ENCODE results near the gene EVI2A.

The EVI2A gene

GRCh38 chr17:31279401-31279800 lies 42.0 kb downstream of the EVI2A start:
- DNase-seq (ENCODE audit: low read depth in 2 of 2, low spot score in 1 of 2): no peak

- no peak for DNase-seq (ENCODE audit: low read depth in 2 of 2, low spot score in 1 of 2)
Observed at GRCh38 chr17:31275116-31275515, 46.3 kb downstream of the EVI2A start.

DNA sequence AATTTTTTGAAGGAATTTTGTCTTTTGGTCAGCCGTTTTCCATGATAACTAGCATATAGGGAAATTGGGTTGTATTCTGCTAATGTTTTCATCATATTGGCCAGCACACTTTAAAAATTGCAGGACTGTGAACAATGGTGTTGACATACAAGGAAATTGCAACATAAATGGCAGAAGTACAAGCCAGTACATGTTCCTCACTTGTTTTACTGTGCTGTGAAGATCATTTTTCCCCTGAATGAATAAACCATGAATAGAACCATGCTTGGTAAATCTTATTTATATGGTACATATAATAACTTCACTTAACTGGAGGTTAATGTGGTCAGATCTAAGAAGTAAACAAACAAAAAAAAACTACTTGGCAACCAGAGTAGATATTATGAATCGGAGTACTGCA lies 47.2 kb downstream of the EVI2A start:
- DNase-seq (ENCODE audit: low read depth in 2 of 2, low spot score in 1 of 2): no peak

DNA sequence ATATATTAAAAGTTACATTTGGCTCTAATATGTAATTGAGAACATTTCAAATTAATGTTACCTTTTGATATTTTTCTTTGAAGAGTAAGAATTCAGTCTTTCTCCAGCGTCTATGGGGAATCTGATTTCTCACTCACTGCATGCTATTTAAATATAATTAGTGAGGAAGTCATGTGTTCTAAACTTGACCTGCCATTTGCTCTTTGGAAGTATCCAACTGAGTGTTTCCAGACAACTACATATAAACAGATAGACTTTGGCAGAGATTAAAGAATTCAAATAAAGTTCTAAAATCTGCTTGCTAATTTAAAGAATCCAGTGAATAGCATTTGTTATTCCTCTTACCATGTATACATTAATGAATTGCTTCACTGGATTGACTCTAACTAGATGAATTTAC lies 47.9 kb downstream of the EVI2A start:
- no peak for DNase-seq (ENCODE audit: low read depth in 2 of 2, low spot score in 1 of 2)

DNA sequence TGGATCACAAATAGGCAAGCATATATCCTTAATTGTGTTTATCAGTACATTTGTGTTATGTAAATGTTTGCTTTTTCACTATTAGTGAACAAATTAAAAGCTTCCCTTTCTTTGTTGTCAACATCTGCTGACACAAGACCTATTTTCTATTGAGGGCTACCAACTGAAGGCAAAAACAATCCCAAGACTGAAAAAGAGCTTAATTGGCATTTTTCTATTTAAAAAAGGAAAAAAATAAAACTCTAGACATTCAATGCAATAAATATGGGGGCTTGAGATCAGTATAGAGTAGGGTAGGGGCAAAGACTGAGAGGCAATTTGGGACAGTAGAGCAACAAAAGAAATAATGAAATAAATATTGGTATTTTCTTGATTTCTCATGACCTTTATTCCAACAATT lies 48.6 kb downstream of the EVI2A start:
- no peak for DNase-seq (ENCODE audit: low read depth in 2 of 2, low spot score in 1 of 2)

DNA sequence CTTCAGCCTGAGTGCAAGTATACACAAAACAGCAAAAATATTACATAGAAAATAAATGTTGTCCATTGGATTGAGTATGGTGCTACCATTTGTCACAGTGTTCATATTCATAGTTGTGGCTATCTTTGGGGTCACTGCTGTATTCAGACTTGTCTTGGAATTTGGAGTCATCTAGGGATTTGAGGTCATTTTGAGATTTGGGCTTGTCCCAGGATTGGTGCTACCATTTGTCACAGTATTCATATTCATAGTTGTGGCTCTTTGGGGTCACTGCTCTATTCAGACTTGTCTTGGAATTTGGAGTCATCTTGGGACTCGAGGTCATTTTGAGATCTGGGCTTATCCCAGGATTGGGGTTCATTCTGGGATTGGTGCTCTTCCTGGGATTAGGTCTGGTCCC lies 49.2 kb downstream of the EVI2A start:
- DNase-seq (ENCODE audit: low read depth in 2 of 2, low spot score in 1 of 2): no peak

DNA sequence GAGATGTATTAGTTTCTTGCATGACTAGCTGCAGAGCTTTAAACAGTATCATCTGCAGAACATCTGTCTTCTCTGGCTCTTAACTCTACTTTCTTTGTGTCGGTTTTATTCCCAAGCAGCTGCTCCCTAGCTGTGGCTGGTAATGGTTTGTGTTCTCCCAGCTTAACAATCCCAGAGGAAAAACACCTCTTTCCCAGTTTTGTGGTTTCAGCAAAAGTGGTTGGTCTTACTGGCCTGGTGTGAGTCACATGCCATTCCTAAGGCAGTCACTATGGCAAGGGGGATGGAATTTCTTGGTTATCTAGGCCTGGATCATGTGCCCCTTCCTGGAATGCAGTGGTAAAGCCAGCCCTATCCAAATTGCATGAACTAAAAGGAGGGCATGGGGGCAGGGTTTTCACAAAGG lies 51.8 kb downstream of the EVI2A start:
- no peak for DNase-seq (ENCODE audit: low read depth in 2 of 2, low spot score in 1 of 2)

GRCh38 chr17:31269036-31269577 lies 52.3 kb downstream of the EVI2A start:
- no peak for DNase-seq (ENCODE audit: low read depth in 2 of 2, low spot score in 1 of 2)

All from stimulated activated CD8-positive, alpha-beta memory T cell treated with anti-CD3 and anti-CD28 coated beads, Interleukin-4, amount 100 ng/mL, for 4 hours (primary cell).